ENCODE data around the gene HES7.
"Not testable (repeated sequence)": the region's sequence is repeated elsewhere in the genome, so short reads cannot be mapped to it uniquely, and the experiment has no call there.

Gene HES7

GRCh38 chr17:8123695-8124349, at the start of gene HES7:
TSS of gene HES7 (minus strand) at chr17:8124106. CDS start at chr17:8124084, 22 bp downstream.
- DNase-seq, result no peak

GRCh38 chr17:8173056-8173870, 49.4 kb upstream of the HES7 start:
- DNase-seq, result peak; percentile 82 to 83

- DNase-seq, result not testable (repeated sequence)
These were observed 46.3 kb upstream of the HES7 start for GRCh38 chr17:8170186-8170585.

DNA sequence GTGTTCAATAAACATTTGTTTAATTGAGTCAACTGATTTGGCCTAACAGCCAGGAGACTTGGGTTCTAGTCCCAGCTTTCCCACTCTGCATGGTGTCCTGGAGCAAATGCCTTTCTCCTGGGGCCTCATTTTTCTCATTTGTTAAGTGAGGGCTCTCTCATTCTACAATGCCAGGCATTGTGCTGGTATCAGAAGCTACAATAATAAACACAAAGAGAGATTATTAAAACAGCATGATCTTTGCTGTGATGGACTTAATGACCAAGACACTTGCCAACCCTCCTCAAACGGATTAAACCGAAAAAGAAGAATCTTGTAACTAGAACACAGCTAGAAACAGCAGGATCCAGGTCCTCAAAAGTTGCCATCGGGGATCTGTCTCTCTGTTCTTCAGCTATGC, 43.6 kb upstream of the HES7 start:
- DNase-seq, result no peak

- DNase-seq, result no peak
These were observed 42.8 kb upstream of the HES7 start for GRCh38 chr17:8166731-8167130.

- DNase-seq, result no peak
These were observed 40.9 kb upstream of the HES7 start for GRCh38 chr17:8164815-8165131.

DNA sequence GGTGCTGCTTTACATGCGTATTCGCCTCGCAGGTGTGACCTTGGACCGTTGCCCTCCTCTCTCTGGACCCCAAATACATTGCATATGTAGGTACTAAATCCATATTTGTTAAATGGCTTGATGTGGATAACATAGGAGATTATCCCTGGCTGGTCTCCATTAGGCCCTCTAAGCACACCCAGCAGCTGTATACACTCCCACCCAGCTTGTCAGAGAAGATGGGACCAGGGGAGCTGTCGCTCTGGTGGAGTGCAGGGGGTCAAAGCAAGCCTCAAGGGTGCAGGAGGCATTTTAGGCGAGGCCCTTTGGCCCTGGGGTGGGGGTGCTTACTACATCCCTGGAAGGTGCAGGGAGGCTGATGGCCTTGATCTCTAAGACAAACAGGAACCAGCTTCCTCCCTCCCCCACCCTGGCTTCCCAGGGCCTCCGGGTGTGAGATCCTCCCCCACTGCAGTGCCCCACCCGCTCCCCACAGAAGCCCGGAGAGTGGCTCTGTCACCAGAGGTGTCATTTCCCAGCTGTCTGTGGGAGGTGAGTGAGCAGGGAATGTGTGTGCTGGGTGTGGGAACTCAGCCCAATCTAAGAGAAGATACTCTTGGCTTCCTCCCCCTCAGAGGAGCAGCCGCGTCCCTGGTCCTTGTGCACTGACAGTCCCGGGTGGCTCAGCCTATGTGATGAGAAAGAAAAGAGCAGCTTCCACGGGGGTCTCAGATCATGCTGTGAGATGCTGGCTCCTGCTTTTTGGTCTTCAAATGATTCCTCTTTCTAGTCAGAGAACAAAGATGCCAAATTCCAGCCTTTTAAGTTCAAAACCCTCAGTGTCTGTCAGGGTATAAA, 40.3 kb upstream of the HES7 start:
- DNase-seq, result peak; percentile 34 to 49

GRCh38 chr17:8162997-8163977, 39.4 kb upstream of the HES7 start:
- no peak for DNase-seq

DNA sequence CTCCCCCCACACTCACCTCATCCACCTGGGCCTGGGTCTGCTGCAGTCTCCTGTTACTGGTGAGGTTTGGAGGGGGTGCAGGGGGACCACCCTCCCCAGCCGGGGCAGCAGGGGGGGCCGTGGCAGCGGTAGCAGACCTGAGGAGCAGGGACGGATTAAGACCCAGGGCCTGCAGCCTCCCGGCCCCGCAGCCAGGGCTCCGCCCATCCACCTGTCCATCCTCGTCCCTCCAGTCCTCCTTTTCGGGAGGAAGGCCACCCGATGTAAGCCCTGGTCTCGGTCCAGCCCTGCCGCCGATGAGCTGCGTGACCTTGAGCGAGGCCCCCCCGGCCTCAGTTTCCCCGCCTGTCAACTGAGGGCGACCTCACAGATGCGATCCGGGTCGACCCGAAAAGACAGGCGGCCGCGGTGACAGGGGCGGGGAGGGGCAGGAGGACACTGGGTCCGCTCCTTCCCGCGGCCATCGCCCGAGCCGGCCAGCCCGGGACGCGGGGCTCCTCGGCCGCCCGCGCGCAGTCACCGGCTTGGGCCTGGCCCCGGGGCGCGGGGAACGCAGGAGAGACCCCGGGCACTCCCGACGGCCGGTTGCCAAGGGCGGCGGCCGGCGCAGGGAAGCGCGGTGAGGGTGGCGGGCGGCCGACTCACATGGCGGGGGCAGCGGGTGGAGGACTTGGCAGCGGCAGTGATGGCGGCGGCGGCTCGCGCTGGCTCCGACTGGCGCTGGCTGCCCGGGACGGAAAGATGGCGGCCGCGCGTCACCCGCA, 38.5 kb upstream of the HES7 start, which contains the start of gene VAMP2:
VAMP2 (minus strand) TSS at position 716 of the 764 bp plus-strand sequence; CDS start at position 647, 69 bp downstream.
- no peak for DNase-seq

GRCh38 chr17:8161289-8162232, 37.7 kb upstream of the HES7 start:
- no peak for DNase-seq

GRCh38 chr17:8160741-8161221, 36.9 kb upstream of the HES7 start:
- DNase-seq, result no peak

DNA sequence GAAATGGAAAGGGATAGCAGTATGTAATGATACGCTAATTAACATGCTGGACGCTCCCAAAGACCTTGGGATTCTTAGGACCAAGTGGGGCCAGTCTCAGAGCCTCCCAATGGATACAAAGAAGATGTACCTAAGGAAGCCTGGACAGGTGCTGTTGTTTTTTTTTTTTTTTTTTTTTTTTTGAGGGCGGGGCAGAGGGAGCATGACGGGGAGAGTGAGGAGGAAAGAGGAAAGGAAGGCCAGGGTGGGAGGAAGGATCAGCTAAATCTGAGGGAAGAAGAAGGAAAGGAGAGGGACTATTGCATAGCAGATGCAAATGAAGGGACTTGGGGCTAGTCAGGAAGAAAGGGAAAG, 36.3 kb upstream of the HES7 start:
- no peak for DNase-seq

GRCh38 chr17:8159459-8160223, 35.7 kb upstream of the HES7 start:
- DNase-seq, result no peak

- no peak for DNase-seq
These were observed 35.1 kb upstream of the HES7 start for GRCh38 chr17:8159032-8159400.

DNA sequence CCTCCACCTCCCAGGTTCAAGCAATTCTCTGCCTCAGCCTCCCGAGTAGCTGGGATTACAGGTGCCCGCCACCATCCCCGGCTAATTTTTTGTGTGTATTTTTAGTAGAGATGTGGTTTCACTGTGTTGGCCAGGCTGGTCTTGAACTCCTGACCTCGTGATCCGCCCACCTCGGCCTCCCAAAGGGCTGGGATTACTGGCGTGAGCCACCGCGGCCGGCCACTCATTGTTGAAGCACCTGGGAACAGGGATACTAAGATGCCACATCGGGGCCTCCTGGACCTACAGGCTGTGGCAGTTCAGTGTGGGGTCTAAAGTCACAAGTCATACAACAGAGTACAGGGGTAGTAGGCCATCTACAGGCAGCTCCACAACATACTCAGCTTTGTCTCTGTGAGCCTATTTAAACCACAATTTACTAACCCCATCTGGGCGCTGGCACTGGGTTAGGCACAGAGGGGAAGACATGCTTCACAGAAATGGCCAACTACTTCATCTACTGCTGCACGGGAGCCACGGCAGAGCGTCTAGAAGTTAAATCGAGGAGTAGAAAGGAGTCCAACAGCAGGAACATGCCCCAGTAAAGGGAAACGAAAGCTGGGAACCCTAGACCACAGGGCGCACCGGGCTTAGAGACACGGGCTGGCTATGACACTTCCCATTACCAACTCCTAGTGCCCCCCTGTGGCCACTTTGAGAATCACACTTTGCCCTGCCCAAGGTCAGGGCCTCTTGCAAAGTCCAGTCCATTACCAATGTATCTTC, 34.5 kb upstream of the HES7 start:
- DNase-seq, result peak; percentile 26 to 41

GRCh38 chr17:8156246-8156992, 32.5 kb upstream of the HES7 start:
- peak; percentile 93 to 94 for DNase-seq

DNA sequence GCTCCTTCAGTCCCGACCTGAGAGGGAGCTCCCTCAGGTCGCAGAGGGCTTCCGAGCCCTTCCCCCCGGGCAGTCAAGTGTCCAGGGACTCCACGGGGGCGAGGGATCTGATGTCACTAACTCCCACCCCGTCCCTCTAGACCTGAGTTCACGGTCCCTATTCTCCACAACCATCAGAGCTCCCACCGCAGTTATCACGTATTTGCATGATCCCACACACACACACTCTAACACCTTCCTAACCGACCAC, 32.0 kb upstream of the HES7 start:
- no peak for DNase-seq
